Activated CD4-positive, alpha-beta T cell treated with anti-CD3 and anti-CD28 coated beads, Interleukin-2, amount 10 ng/mL, durations not matched to agents 24 days and 14 days (primary cell): ENCODE results near the gene MCM8. TPM values are rescaled to one million over a fixed set of nuclear protein-coding genes. Genes with fewer than 3 reads are reported as not detected.

Experiments
- DNase-seq: peaks from one replicate; pipeline ENCODE4 v3.0.0; 2022
- H3K27ac Mint-ChIP-seq: one replicate; pipeline ENCODE4 v1.8.0; 2022; ENCODE audit warnings: mild to moderate bottlenecking, mixed read lengths
- H3K27me3 Mint-ChIP-seq: one replicate; pipeline ENCODE4 v1.8.0; 2022; ENCODE audit warnings: mixed read lengths
- H3K36me3 Mint-ChIP-seq: one replicate; pipeline ENCODE4 v1.8.0; 2022; ENCODE audit warnings: low read depth, mild to moderate bottlenecking, mixed read lengths
- H3K4me1 Mint-ChIP-seq: one replicate; pipeline ENCODE4 v1.8.0; 2021; ENCODE audit warnings: mixed read lengths
- H3K4me3 Mint-ChIP-seq: one replicate; pipeline ENCODE4 v1.8.0; 2022; ENCODE audit warnings: mild to moderate bottlenecking, moderate library complexity, mixed read lengths
- H3K9me3 Mint-ChIP-seq: one replicate; pipeline ENCODE4 v1.8.0; 2021; ENCODE audit warnings: mixed read lengths
- intact Hi-C: fragments of 100-400 bp; cut with micrococcal nuclease; formaldehyde crosslinking; loops from one replicate; pipeline ENCODE4 v1.15.1; 2023
- total RNA-seq: library from RNA; stranded (reverse); gene quantifications from 2 replicates; pipeline ENCODE4 v1.2.3, GENCODE V29; 2022

The MCM8 gene
- total RNA-seq, 1 donor from 2014 or later: 42.2 TPM

- peaks cover 38% of the 10 kb centered on the region for H3K36me3 Mint-ChIP-seq
- H3K4me1 Mint-ChIP-seq: peaks cover 2% of the 10 kb centered on the region
- H3K9me3 Mint-ChIP-seq: no peaks in the 10 kb centered on the region
- H3K27ac Mint-ChIP-seq: no peak overlapping the region
- H3K27me3 Mint-ChIP-seq: no peaks in the 10 kb centered on the region
- DNase-seq: no peak
- intact Hi-C loops: no loop called here
- no peak overlapping the region for H3K4me3 Mint-ChIP-seq
These were observed 19.9 kb downstream of the MCM8 start for GRCh38 chr20:5970381-5970780.

DNA sequence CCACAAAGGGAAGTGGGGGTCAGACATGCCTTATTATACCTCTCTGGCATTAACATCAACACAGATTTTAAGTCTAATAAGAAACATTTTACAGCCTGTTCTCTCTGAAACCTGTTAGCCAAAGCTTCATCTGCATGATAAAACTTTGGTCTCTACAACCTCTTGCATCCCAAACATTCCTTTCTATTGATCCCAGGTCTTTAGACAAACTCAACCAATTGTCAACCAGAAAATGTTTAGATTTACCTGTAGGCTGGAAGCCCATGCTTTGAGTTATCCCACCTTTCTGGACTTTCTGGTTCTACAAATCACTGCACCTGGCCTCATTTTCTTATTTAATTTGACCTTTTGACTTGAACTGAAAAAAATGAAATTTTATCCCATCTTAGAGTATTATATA is 20.8 kb downstream of the MCM8 start:
- intact Hi-C loops: no loop called here
- DNase-seq: no peak
- H3K27me3 Mint-ChIP-seq: no peaks in the 10 kb centered on the region
- peaks cover 2% of the 10 kb centered on the region for H3K4me1 Mint-ChIP-seq
- H3K4me3 Mint-ChIP-seq: no peak overlapping the region
- H3K9me3 Mint-ChIP-seq: no peaks in the 10 kb centered on the region
- H3K36me3 Mint-ChIP-seq: peaks cover 33% of the 10 kb centered on the region
- no peak overlapping the region for H3K27ac Mint-ChIP-seq

DNA sequence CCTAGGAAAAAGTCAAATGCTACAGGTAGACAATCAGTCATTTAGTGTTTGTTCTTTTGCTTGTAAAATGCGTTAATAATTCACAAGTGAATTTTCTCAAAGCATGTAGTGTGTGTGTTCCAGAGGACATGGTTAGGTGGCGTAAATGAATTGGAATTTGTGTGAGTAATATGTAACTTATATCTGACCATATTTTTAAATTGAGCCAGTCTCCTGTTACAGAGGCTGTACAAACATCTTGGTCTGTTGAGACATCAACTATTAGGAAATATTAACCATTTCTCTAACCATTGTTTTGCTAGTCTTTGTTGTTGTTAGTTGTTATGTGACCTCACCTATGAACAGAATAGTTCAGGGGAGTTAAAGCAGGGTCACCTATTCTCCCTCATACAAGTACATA is 22.7 kb downstream of the MCM8 start:
- peaks cover 31% of the 10 kb centered on the region for H3K36me3 Mint-ChIP-seq
- no peaks in the 10 kb centered on the region for H3K27me3 Mint-ChIP-seq
- no peaks in the 10 kb centered on the region for H3K9me3 Mint-ChIP-seq
- intact Hi-C loops: no loop called here
- H3K27ac Mint-ChIP-seq: no peak overlapping the region
- no peak overlapping the region for H3K4me3 Mint-ChIP-seq
- DNase-seq: no peak
- H3K4me1 Mint-ChIP-seq: peaks cover 2% of the 10 kb centered on the region

- intact Hi-C loops: no loop called here
- Mint-ChIP-seq H3K27me3 (no peaks in the 10 kb centered on the region), H3K9me3 (no peaks in the 10 kb centered on the region), H3K4me3 (no peak overlapping the region), H3K4me1 (peaks cover 2% of the 10 kb centered on the region), H3K36me3 (peaks cover 36% of the 10 kb centered on the region), H3K27ac (no peak overlapping the region)
- no peak for DNase-seq
These were observed 23.5 kb downstream of the MCM8 start for GRCh38 chr20:5973971-5974370.

- Mint-ChIP-seq H3K27me3 (no peaks in the 10 kb centered on the region), H3K4me1 (peaks cover 2% of the 10 kb centered on the region), H3K4me3 (no peak overlapping the region), H3K27ac (no peak overlapping the region), H3K36me3 (peaks cover 40% of the 10 kb centered on the region), H3K9me3 (no peaks in the 10 kb centered on the region)
- DNase-seq: no peak
- intact Hi-C loops: no loop called here
These were observed 24.1 kb downstream of the MCM8 start for GRCh38 chr20:5974531-5974930.

DNA sequence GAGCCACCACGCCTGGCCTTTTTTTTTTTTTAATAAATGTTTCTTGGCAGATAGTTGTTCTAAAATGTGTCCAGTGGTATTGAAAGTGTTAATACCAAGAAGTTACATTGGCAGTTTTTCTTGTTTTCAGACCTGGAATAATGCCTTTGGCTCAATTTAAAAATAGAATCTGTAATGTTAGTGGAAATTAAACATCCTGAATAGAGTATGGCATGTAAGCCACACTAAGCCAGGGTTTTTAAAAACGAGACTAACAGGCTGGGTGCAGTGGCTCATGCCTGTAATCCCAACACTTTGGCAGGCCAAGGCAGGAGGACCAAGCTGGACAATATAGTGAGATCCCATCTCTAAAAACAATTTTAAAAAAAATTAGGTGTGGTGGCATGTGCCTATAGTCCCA is 25.3 kb downstream of the MCM8 start:
- DNase-seq: no peak
- no peaks in the 10 kb centered on the region for H3K27me3 Mint-ChIP-seq
- H3K4me1 Mint-ChIP-seq: no peaks in the 10 kb centered on the region
- intact Hi-C loops: no loop called here
- H3K4me3 Mint-ChIP-seq: no peak overlapping the region
- H3K9me3 Mint-ChIP-seq: no peaks in the 10 kb centered on the region
- no peak overlapping the region for H3K27ac Mint-ChIP-seq
- H3K36me3 Mint-ChIP-seq: peaks cover 44% of the 10 kb centered on the region

DNA sequence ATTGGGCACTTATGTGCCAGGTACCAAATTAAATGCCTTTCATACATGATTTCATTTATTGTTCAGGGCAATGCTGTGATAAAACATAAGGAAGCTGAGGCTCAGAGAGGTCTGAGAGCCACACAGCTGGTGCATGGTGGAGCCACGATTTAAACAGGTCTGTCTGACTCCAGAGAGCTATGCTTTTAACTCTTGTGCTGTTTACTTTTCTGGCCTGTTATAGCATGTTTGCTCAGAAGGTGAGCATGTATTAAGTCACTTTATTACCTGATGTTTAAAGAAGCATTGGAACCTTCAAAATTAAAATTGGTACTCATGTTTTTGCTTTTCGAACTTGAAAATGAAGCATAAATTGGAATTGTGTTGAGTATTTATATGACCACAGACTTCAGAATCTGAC is 26.8 kb downstream of the MCM8 start:
- Mint-ChIP-seq H3K36me3 (peaks cover 44% of the 10 kb centered on the region), H3K4me1 (no peaks in the 10 kb centered on the region), H3K27ac (no peak overlapping the region), H3K4me3 (no peak overlapping the region), H3K27me3 (no peaks in the 10 kb centered on the region), H3K9me3 (no peaks in the 10 kb centered on the region)
- intact Hi-C loops: no loop called here
- no peak for DNase-seq

GRCh38 chr20:5977975-5978374 is 27.5 kb downstream of the MCM8 start:
- H3K4me3 Mint-ChIP-seq: no peak overlapping the region

GRCh38 chr20:5979801-5980200 is 29.3 kb downstream of the MCM8 start:
- Mint-ChIP-seq H3K9me3 (no peaks in the 10 kb centered on the region), H3K4me1 (peaks cover 1% of the 10 kb centered on the region), H3K27ac (no peak overlapping the region), H3K36me3 (peaks cover 40% of the 10 kb centered on the region), H3K27me3 (no peaks in the 10 kb centered on the region), H3K4me3 (no peak overlapping the region)
- intact Hi-C loops: no loop called here
- no peak for DNase-seq

More at GRCh38 chr20:5977975-5978374, 27.5 kb downstream of the MCM8 start:
- Mint-ChIP-seq H3K27ac (no peak overlapping the region), H3K36me3 (peaks cover 43% of the 10 kb centered on the region), H3K27me3 (no peaks in the 10 kb centered on the region), H3K9me3 (no peaks in the 10 kb centered on the region), H3K4me1 (no peaks in the 10 kb centered on the region)
- intact Hi-C loops: no loop called here
- DNase-seq: no peak

GRCh38 chr20:5980720-5981538 is 30.5 kb downstream of the MCM8 start:
- no peak overlapping the region for H3K27ac Mint-ChIP-seq
- H3K4me1 Mint-ChIP-seq: peaks cover 1% of the 10 kb centered on the region
- no peak overlapping the region for H3K4me3 Mint-ChIP-seq
- H3K36me3 Mint-ChIP-seq: peaks cover 41% of the 10 kb centered on the region
- no peaks in the 10 kb centered on the region for H3K27me3 Mint-ChIP-seq
- DNase-seq: no peak
- no peaks in the 10 kb centered on the region for H3K9me3 Mint-ChIP-seq
- intact Hi-C loops: no loop called here

DNA sequence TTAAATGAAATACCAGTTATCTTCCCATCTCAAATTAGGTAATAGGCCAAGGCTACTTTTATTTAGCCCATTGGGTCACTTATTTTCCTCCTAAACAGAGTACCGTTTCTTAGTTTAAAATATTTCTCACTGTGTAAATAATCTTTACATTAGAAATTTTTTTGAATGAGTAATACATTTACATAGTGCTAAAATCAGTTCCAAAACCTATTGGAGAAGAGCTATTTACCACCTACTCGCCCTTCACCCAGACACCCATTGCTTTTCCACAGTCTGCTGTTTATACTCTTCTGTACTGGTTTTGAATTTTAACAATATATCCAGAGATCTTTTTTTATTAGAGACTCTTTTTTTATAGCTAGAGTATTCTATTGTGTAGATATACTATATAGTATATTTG is 36.9 kb downstream of the MCM8 start:
- Mint-ChIP-seq H3K27me3 (no peaks in the 10 kb centered on the region), H3K36me3 (peaks cover 39% of the 10 kb centered on the region), H3K9me3 (no peaks in the 10 kb centered on the region), H3K4me3 (no peak overlapping the region), H3K4me1 (peaks cover 4% of the 10 kb centered on the region), H3K27ac (no peak overlapping the region)
- intact Hi-C loops: no loop called here
- DNase-seq: no peak

DNA sequence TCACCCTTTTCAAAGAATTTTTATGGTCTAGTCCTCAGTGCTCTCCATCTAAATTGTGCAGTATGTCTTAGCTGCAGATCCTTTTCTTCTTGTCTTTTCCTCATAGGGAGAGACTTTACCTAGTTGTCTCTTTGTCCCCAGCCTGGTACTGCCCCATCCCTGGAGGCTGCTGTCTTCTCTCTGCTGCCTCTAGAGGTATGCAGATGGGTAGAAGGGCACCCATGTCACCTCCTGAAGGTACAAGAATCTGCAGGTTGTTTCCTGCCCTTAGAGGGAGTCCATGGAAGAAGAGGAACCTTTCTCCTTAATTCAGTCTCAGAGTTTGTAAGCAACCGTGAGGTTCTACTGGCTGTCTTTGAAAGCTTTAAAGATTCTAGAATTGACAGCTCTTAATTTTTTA is 39.1 kb downstream of the MCM8 start:
- Mint-ChIP-seq H3K36me3 (peaks cover 35% of the 10 kb centered on the region), H3K4me3 (no peak overlapping the region), H3K27me3 (no peaks in the 10 kb centered on the region), H3K27ac (no peak overlapping the region), H3K9me3 (no peaks in the 10 kb centered on the region), H3K4me1 (peaks cover 2% of the 10 kb centered on the region)
- intact Hi-C loops: no loop called here
- no peak for DNase-seq

DNA sequence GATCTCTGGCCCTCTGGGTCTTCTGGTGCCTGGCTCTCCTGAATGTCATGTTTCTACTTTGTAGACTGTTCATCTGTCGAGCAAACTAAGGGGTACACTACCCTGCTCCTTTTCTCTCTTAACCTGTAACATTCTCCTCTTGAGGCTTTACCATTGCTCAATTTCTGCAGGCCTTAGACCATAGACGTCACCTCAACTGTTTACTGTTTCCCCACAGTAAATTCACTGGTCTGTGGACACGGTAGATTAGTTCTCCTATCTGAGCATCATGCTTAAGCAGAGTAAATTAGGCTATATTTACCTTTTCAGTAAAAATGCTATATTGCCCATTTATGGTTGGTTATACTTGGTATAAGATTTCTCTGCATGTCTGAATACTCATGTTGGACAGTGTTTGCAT is 40.5 kb downstream of the MCM8 start:
- H3K9me3 Mint-ChIP-seq: no peaks in the 10 kb centered on the region
- H3K27me3 Mint-ChIP-seq: no peaks in the 10 kb centered on the region
- H3K27ac Mint-ChIP-seq: no peak overlapping the region
- no peak for DNase-seq
- H3K4me1 Mint-ChIP-seq: peaks cover 6% of the 10 kb centered on the region
- intact Hi-C loops: no loop called here
- H3K4me3 Mint-ChIP-seq: no peak overlapping the region
- H3K36me3 Mint-ChIP-seq: peaks cover 35% of the 10 kb centered on the region

DNA sequence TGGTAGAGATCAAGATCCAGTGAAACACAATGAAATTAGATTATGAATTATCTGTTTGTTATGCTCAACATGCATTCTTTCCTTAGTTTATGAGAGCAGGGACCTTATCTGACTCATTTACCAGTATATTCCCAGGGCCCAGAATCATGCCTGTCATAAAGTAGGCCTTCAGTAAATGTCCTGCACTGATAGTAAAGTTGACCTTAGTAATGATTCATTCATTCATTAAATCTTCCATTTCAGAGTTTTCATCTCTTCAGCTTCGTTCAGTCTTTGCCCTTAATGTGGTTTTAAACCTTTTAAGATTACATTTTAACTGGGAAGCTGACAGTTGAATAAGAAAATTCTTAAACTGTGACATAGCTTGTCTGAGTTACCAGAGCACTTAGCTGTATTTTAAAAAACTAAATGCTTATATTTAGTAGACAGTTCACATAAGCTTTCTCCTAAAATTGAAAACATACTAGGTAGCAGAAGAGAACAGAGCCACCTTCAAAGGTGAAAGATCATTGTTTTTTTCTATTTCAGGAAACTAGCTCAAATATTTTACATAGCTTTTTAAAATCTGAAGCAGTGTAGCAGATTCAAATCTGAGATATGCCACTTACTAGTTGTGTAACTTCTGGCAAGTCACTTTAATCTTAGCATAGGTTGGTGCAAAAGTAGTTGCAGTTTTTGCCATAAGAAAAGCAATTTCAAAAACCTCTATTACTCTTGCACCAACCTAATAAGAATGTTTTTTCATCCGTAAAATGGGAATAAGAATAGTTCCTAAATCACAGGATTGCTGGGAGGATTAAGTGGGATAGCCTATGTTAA is 41.4 kb downstream of the MCM8 start:
- peaks cover 9% of the 10 kb centered on the region for H3K4me1 Mint-ChIP-seq
- intact Hi-C loops: no loop called here
- DNase-seq: no peak
- H3K27ac Mint-ChIP-seq: no peak overlapping the region
- H3K9me3 Mint-ChIP-seq: no peaks in the 10 kb centered on the region
- H3K36me3 Mint-ChIP-seq: peaks cover 31% of the 10 kb centered on the region
- no peak overlapping the region for H3K4me3 Mint-ChIP-seq
- no peaks in the 10 kb centered on the region for H3K27me3 Mint-ChIP-seq
